SK-N-SH treated with all-trans-retinoic acid at 6 μM for 48 hours (cell line): ENCODE results near the gene PDZD2.

Experiments
- ARNTL ChIP-seq: fragments of 450-650 bp; formaldehyde crosslinking; IDR thresholded peaks from 2 replicates; pipeline ENCODE4 v1.5.0; 2020; ENCODE audit warnings: low read depth, mild to moderate bottlenecking, moderate library complexity, borderline replicate concordance
- CSRNP3 ChIP-seq: fragments of 250-450 bp; sonication (Bioruptor Pico); IDR thresholded peaks from 2 replicates; pipeline ENCODE4 v1.5.1; 2021; ENCODE audit warnings: mild to moderate bottlenecking, moderate library complexity
- GLIS3 ChIP-seq: fragments of 250-450 bp; sonication (Bioruptor Pico); IDR thresholded peaks from 2 replicates; pipeline ENCODE4 v1.5.0; 2020; ENCODE audit warnings: mild to moderate bottlenecking, moderate library complexity
- ISL1 ChIP-seq: fragments of 250-450 bp; sonication (Bioruptor Pico); IDR thresholded peaks from 2 replicates; pipeline ENCODE4 v2.1.2; 2022; ENCODE audit warnings: mild to moderate bottlenecking, moderate library complexity
- OSR1 ChIP-seq: fragments of 250-450 bp; sonication (Bioruptor Pico); IDR thresholded peaks from 2 replicates; pipeline ENCODE4 v1.8.0; 2022; ENCODE audit warnings: moderate library complexity, mild to moderate bottlenecking, inconsistent platforms
- PATZ1 ChIP-seq: fragments of 250-450 bp; sonication (Bioruptor Pico); IDR thresholded peaks from 2 replicates; pipeline ENCODE4 v1.8.0; 2020; ENCODE audit warnings: mild to moderate bottlenecking, moderate library complexity, borderline replicate concordance
- POU6F1 ChIP-seq: fragments of 250-450 bp; sonication (Bioruptor Pico); IDR thresholded peaks from 2 replicates; pipeline ENCODE4 v1.8.0; 2021; ENCODE audit warnings: low read depth, mild to moderate bottlenecking, moderate library complexity, borderline replicate concordance
- RARB ChIP-seq: fragments of 250-450 bp; sonication (Bioruptor Pico); IDR thresholded peaks from 2 replicates; pipeline ENCODE4 v1.8.0; 2021; ENCODE audit warnings: mild to moderate bottlenecking, moderate library complexity
- TCF4 ChIP-seq: fragments of 250-450 bp; sonication (Bioruptor Pico); IDR thresholded peaks from 2 replicates; pipeline ENCODE4 v1.8.0; 2021; ENCODE audit warnings: mild to moderate bottlenecking, moderate library complexity, borderline replicate concordance
- ZFP3 ChIP-seq: fragments of 250-450 bp; sonication (Bioruptor Pico); IDR thresholded peaks from 2 replicates; pipeline ENCODE4 v1.5.0; 2020; ENCODE audit warnings: mild to moderate bottlenecking, moderate library complexity
- ZFP30 ChIP-seq: fragments of 450-650 bp; formaldehyde crosslinking; IDR thresholded peaks from 2 replicates; pipeline ENCODE4 v1.5.0; 2022; ENCODE audit warnings: mild to moderate bottlenecking, moderate library complexity
- ZNF565 ChIP-seq: fragments of 450-650 bp; formaldehyde crosslinking; conservative IDR thresholded peaks from 2 replicates; pipeline ENCODE4 v1.5.0; 2020; ENCODE audit warnings: low read depth, mild to moderate bottlenecking, moderate library complexity
- ZNF70 ChIP-seq: fragments of 450-650 bp; formaldehyde crosslinking; IDR thresholded peaks from 2 replicates; pipeline ENCODE4 v1.5.0; 2020; ENCODE audit warnings: mild to moderate bottlenecking, moderate library complexity
- ZNF8 ChIP-seq: fragments of 450-650 bp; formaldehyde crosslinking; IDR thresholded peaks from 2 replicates; pipeline ENCODE4 v1.5.0; 2020; ENCODE audit warnings: mild to moderate bottlenecking, moderate library complexity

GRCh38 chr5:32047056-32047455, 408.1 kb downstream of the PDZD2 start:
- TF ChIP-seq ARNTL (CRISPR knock-in tag) (no peak), CSRNP3 (CRISPR knock-in tag) (no peak), ZNF565 (CRISPR knock-in tag) (no peak), ZFP30 (CRISPR knock-in tag) (no peak), ZFP3 (no peak), ZNF70 (CRISPR knock-in tag) (no peak), RARB (CRISPR knock-in tag) (no peak), OSR1 (CRISPR knock-in tag) (no peak), POU6F1 (CRISPR knock-in tag) (no peak), PATZ1 (CRISPR knock-in tag) (no peak), TCF4 (CRISPR knock-in tag) (no peak), ISL1 (CRISPR knock-in tag) (no peak), ZNF8 (no peak), GLIS3 (no peak)
